Smooth muscle cell (in vitro differentiated cells): ENCODE data around the gene PPP2R2D. TPM values are rescaled to one million over a fixed set of nuclear protein-coding genes. Genes with fewer than 3 reads are reported as not detected.

Experiments used
- DNase-seq: peaks from one replicate; lab custom pipeline; 2025; ENCODE audit not compliant: unreplicated experiment; lab: John Stamatoyannopoulos, UW
- H2AFZ ChIP-seq: fragments of 200-600 bp; sonication (generic); 2 replicates; pipeline ENCODE4 v1.6.0; 2016; ENCODE audit warnings: antibody characterized with exemption, low read depth, mild to moderate bottlenecking
- H3F3A ChIP-seq: fragments of 200-600 bp; sonication (generic); 2 replicates; pipeline ENCODE4 v1.6.0; 2017; ENCODE audit warnings: antibody characterized with exemption, low read depth
- H3K27ac ChIP-seq: fragments of 200-600 bp; sonication (generic); 2 replicates; pipeline ENCODE4 v1.5.1; 2016; ENCODE audit warnings: low read depth, mild to moderate bottlenecking
- H3K27me3 ChIP-seq: fragments of 200-600 bp; sonication (generic); 2 replicates; pipeline ENCODE4 v1.6.1; 2016; ENCODE audit warnings: low read depth, mild to moderate bottlenecking
- H3K36me3 ChIP-seq: fragments of 200-600 bp; sonication (generic); 2 replicates; pipeline ENCODE4 v1.5.1; 2016; ENCODE audit warnings: low read depth
- H3K4me1 ChIP-seq: fragments of 200-600 bp; sonication (generic); 2 replicates; pipeline ENCODE4 v1.5.1; 2016; ENCODE audit warnings: low read depth
- H3K4me2 ChIP-seq: fragments of 200-600 bp; sonication (generic); 2 replicates; pipeline ENCODE4 v1.6.0; 2016; ENCODE audit warnings: mild to moderate bottlenecking
- H3K4me3 ChIP-seq: fragments of 200-600 bp; sonication (generic); 2 replicates; pipeline ENCODE4 v1.5.1; 2016; ENCODE audit warnings: mild to moderate bottlenecking
- H3K79me2 ChIP-seq: fragments of 200-600 bp; sonication (generic); 2 replicates; pipeline ENCODE4 v1.6.0; 2016; ENCODE audit warnings: low read depth, mild to moderate bottlenecking
- H3K9ac ChIP-seq: fragments of 200-600 bp; sonication (generic); 2 replicates; pipeline ENCODE4 v1.6.0; 2016; ENCODE audit warnings: low read depth
- H3K9me3 ChIP-seq: fragments of 200-600 bp; sonication (generic); replicated peaks from 2 replicates; pipeline ENCODE4 v1.5.1; 2016; ENCODE audit warnings: low read depth
- H4K20me1 ChIP-seq: fragments of 200-600 bp; sonication (generic); 2 replicates; pipeline ENCODE4 v1.6.0; 2016; ENCODE audit warnings: low read depth
- WGBS: methylation state at CpG from one replicate; pipeline ENCODE4 v1.1.7; 2016; ENCODE audit warnings: low lambda C conversion rate; 5-methylcytosine and 5-hydroxymethylcytosine counted together
- polyA plus RNA-seq: library from polyadenylated mRNA; unstranded; fragments of >200 nt; fragmentation: Nextera tagmentation; extraction: Ambion mirVana; gene quantifications from 2 replicates; pipeline ENCODE4 v1.2.1, GENCODE V29; 2016
- total RNA-seq: library from RNA; depleted of rRNA; stranded (reverse); fragments of >200 nt; gene quantifications from 2 replicates; pipeline ENCODE4 v1.2.3, GENCODE V29; 2014
- TF ChIP-seq, protein P1 (sequence below): fragments of 200-600 bp; sonication (generic); IDR thresholded peaks from 2 replicates; pipeline ENCODE4 v1.5.1; 2017; ENCODE audit warnings: borderline replicate concordance, mild to moderate bottlenecking, antibody characterized with exemption; ENCODE audit not compliant: insufficient read depth, poor library complexity, severe bottlenecking

Gene PPP2R2D
- total and polyA plus RNA-seq, 2 experiments from 2014 or later: 22.5 to 27.1 TPM

- TF ChIP-seq, protein P1, sequence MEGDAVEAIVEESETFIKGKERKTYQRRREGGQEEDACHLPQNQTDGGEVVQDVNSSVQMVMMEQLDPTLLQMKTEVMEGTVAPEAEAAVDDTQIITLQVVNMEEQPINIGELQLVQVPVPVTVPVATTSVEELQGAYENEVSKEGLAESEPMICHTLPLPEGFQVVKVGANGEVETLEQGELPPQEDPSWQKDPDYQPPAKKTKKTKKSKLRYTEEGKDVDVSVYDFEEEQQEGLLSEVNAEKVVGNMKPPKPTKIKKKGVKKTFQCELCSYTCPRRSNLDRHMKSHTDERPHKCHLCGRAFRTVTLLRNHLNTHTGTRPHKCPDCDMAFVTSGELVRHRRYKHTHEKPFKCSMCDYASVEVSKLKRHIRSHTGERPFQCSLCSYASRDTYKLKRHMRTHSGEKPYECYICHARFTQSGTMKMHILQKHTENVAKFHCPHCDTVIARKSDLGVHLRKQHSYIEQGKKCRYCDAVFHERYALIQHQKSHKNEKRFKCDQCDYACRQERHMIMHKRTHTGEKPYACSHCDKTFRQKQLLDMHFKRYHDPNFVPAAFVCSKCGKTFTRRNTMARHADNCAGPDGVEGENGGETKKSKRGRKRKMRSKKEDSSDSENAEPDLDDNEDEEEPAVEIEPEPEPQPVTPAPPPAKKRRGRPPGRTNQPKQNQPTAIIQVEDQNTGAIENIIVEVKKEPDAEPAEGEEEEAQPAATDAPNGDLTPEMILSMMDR: no peak
- WGBS: 92% methylated on average over 9 of the region's 13 CpGs
- H4K20me1 ChIP-seq: no peaks in the 10 kb centered on the region
- H3K4me1 ChIP-seq: no peaks in the 10 kb centered on the region
- no peak overlapping the region for H3K9ac ChIP-seq
- H2AFZ ChIP-seq: no peak overlapping the region
- H3K4me3 ChIP-seq: no peak overlapping the region
- no peaks in the 10 kb centered on the region for H3F3A ChIP-seq
- no peaks in the 10 kb centered on the region for H3K9me3 ChIP-seq
- H3K4me2 ChIP-seq: no peak overlapping the region
- H3K27ac ChIP-seq: no peak overlapping the region
- no peaks in the 10 kb centered on the region for H3K27me3 ChIP-seq
- H3K36me3 ChIP-seq: no peaks in the 10 kb centered on the region
- DNase-seq: no peak
- H3K79me2 ChIP-seq: no peaks in the 10 kb centered on the region
Observed at GRCh38 chr10:131880016-131880590, 20.7 kb upstream of the PPP2R2D start.

DNA sequence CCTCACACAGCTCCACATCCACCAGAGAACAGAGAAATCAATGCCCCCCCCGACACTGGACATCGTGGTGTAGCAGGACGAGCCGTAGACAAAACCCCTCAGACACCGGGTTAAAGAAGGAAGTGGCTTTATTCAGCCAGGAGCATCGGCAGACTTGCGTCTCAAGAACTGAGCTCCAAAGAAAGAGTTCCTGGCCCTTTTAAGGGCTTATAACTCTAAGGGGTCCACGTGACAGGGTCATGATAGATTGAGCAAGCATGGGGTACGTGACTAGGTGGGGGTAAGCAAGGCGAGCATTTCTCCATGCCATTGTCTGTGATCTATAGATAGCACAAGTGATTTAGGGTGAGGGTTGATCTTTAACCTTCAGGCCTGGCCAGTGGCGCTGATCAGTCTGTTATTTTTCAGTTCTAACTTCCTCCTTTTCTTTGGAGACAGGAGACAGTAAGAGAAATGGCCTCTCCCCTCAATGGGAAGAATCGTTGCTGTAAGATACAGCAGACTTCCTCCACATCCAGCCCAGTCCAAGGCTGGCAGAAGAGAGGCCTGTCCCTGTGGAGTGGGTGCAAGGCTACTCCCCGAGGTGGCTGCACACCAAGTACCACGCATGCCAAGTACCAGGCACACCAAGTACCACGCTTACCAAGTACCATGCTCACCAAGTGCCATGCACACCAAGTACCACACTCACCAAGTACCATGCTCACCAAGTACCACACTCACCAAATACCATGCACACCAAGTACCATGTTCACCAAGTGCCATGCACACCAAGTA lies 19.5 kb upstream of the PPP2R2D start:
- no peak for DNase-seq
- Histone ChIP-seq H3K9ac (no peak overlapping the region), H3K4me1 (no peaks in the 10 kb centered on the region), H3K4me3 (no peak overlapping the region), H3K9me3 (no peaks in the 10 kb centered on the region), H3K4me2 (no peak overlapping the region), H3K27ac (no peak overlapping the region), H3K36me3 (no peaks in the 10 kb centered on the region), H4K20me1 (no peaks in the 10 kb centered on the region), H3F3A (no peaks in the 10 kb centered on the region), H3K27me3 (no peaks in the 10 kb centered on the region), H3K79me2 (no peaks in the 10 kb centered on the region), H2AFZ (no peak overlapping the region)
- TF ChIP-seq, protein P1: no peak
- WGBS: 91% methylated on average over 15 of the region's 15 CpGs

- no peaks in the 10 kb centered on the region for H3F3A ChIP-seq
- no peak overlapping the region for H3K4me3 ChIP-seq
- no peak overlapping the region for H3K9ac ChIP-seq
- 88% methylated on average over 8 of the region's 8 CpGs for WGBS
- H3K9me3 ChIP-seq: no peaks in the 10 kb centered on the region
- no peaks in the 10 kb centered on the region for H4K20me1 ChIP-seq
- H3K4me1 ChIP-seq: no peaks in the 10 kb centered on the region
- H3K27ac ChIP-seq: no peak overlapping the region
- H2AFZ ChIP-seq: no peak overlapping the region
- H3K4me2 ChIP-seq: no peak overlapping the region
- H3K79me2 ChIP-seq: no peaks in the 10 kb centered on the region
- DNase-seq: no peak
- no peaks in the 10 kb centered on the region for H3K36me3 ChIP-seq
- H3K27me3 ChIP-seq: no peaks in the 10 kb centered on the region
- TF ChIP-seq, protein P1: no peak
Observed at GRCh38 chr10:131882151-131882550, 18.7 kb upstream of the PPP2R2D start.
